Medulla oblongata (tissue), 1 donor: ENCODE results near the gene MOB2.

Experiments
- DNase-seq: peaks from one replicate; pipeline ENCODE4 v3.0.0-alpha.2; 2015; ENCODE audit errors: extremely low spot score

The MOB2 gene

GRCh38 chr11:1486054-1486825 is at the start of gene MOB2:
Gene MOB2 (minus strand): TSS chr11:1486779. CDS start chr11:1486556, 223 bp downstream.
- peak; percentile 45 for DNase-seq

GRCh38 chr11:1534682-1535081 is 48.1 kb upstream of the MOB2 start:
- DNase-seq, result no peak

DNA sequence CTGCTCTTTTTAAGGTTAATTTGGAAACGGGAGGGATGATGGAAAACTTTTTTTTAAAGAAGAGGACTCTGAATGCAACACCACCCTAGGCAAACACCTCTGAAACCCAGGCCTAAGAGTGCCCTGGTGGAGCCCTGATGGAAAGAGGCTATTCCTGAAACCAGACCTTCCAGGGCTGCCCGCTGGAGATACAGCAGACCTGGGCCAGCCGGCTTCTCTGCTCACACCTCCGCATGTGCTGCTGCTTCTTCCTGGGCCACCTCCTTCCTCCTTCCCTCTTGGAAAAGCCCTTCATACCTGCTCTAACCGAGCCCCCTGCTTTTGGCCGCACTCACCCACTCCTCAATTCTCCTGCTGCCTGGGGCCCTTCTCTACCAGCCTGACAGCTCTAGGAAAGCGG is 47.6 kb upstream of the MOB2 start:
- DNase-seq, result no peak

- no peak for DNase-seq
These were observed 46.8 kb upstream of the MOB2 start for GRCh38 chr11:1533342-1533725.

DNA sequence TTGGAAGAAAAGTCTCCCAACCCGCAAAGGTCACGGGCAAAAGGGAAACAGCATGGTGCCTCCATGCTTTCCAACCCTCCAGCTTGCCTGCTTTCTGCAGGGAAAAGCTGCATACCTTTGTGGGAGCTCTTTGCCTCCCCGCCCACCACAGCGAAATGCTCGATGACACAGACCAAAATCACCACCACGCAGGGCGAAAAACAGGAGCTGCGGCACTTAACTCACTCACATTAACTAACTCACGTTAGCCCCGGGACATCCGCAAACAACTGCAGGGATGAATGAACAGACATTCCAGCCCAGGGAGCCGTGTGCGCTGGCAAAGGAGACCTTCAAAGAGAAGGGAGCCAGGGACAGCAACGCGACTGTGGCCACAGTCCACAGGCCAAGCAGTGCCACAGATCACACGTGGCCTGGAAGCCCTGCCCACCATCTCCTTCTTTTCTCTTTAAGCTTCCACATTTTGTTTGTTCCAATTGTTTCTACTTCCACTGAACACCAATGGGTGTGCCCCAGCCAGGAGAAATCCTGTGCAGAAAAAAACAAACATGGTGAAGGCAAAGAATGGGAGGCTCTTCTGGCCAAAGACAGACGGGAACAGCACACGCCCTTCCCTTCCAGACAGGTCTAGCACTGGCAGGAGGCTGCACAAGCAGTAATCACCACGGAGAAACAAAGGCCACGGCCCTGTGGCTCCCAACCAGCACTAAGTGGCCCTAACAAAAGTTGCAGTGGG is 46.2 kb upstream of the MOB2 start:
- DNase-seq, result no peak

- peak; percentile 57 for DNase-seq
These were observed 45.5 kb upstream of the MOB2 start for GRCh38 chr11:1532014-1532586.

DNA sequence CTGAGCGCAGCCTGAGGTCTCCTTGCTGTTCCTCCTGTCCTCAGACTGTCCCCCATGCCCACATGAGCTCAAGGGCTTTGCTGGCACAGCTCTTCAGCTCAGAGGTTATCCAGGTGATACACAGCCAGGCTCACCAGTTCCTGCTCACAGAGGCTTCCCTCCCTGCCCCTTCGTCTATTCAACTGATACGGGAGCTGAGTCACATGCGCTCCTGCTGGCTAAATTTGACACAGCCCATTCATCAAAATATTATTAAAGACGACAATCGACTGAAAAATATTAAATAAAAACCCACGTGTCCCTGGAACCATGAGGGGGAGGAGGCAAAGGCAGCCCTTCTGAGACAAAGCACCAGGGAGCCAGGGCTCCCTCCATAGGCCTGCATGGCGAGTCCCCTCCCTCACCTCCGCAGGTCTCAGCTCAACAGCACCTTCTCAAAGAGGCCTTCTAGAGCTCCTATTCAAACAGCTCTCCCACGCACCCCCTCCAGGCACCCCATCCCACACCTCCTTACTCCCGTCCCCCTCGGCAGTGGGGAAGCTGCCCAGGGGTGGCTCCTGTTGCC is 45.0 kb upstream of the MOB2 start:
- DNase-seq, result no peak

GRCh38 chr11:1530686-1531448 is 44.3 kb upstream of the MOB2 start:
- DNase-seq, result no peak

DNA sequence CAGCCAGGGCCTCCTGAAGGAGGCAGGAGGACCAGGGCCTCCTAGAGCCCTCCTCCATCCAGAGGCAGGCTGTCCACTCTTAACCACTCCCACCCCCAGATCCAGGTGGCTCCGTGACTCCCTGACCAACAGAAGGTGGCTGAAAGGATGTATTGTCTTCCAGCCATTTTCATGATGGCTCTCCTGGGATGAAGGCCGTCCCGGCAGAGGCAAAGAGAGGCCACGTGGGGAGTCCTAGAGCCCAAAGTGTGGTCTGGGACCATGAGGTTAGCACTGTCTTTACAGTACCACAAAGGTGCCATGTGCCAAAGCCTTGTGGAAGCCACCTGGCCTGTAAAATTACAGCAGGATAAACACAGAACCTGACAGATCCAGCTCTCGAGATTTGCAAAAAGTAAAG is 43.2 kb upstream of the MOB2 start:
- no peak for DNase-seq

DNA sequence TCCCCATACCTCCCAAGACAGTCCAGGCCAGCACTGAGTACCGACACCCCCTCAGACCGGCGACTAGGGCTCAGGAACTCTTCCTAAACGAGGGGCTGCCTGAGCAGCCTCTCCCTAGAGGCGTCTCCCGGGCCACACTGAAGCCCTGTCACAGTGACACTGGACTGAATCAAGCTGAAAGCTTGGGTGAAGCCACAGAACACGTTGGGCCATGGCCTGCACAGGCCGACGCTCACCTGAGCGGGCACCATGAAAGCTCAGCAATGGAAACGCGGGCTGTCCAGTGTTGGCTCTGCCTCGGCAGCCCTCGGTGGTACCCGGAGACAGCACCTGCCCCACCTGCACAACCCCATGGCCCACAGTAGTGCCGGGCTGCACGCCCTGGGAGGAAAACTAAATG is 42.7 kb upstream of the MOB2 start:
- no peak for DNase-seq

- DNase-seq, result no peak
These were observed 42.1 kb upstream of the MOB2 start for GRCh38 chr11:1528710-1529109.

DNA sequence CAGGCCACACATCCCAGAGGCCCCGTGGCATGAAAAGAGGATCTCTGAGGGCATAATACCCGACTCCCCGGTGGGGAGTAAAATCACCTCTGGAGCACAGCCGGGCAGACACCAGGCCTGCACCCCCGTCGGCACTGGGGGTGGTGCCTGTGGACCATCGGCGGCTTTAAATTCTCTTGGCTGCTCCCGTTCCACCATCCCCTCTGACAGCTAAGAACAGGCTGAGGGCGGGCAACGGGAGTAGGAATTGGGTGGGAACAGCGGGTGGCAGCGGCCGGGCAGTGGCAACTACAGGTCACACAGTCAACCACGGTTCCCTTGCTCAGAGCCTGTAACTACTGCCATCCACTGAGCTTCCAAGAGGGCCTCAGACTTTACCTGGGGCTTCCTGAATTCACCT is 40.2 kb upstream of the MOB2 start:
- no peak for DNase-seq

GRCh38 chr11:1523779-1524178 is 37.2 kb upstream of the MOB2 start:
- no peak for DNase-seq

DNA sequence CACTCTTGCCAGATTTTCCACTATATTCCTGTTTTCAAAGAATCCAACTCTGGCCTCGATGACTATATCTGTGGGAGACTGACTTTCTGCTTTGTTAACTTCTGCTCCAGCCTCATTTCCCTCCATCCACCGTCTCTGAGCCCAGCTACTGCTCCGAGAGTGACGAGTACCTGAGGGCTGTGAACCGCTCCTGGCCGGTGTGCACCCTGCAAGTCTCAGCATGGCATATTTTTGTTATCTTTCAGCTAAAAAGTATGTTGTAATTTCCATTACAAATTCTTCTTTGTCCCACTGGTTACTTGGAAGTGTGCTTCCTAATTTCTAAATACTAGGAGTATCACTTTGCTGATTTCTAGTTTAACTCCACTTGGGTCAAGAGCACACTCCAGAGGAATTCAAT is 36.5 kb upstream of the MOB2 start:
- no peak for DNase-seq

DNA sequence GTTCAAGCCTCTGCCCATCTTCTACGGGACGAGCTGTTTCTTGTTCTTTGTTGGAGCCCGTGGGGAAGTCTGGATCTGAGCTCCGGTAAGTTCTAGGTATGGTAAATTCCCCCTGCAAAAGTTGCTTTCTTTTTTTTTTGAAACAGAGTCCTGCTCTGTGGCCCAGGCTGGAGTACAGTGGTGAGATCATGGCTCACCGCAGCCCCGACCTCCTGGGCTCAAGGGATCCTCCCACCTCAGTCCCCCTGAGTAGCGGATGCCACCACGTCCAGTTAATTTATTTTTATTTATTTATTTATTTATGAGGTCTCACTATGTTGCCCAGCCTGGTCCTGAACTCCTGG is 35.5 kb upstream of the MOB2 start:
- DNase-seq, result no peak

DNA sequence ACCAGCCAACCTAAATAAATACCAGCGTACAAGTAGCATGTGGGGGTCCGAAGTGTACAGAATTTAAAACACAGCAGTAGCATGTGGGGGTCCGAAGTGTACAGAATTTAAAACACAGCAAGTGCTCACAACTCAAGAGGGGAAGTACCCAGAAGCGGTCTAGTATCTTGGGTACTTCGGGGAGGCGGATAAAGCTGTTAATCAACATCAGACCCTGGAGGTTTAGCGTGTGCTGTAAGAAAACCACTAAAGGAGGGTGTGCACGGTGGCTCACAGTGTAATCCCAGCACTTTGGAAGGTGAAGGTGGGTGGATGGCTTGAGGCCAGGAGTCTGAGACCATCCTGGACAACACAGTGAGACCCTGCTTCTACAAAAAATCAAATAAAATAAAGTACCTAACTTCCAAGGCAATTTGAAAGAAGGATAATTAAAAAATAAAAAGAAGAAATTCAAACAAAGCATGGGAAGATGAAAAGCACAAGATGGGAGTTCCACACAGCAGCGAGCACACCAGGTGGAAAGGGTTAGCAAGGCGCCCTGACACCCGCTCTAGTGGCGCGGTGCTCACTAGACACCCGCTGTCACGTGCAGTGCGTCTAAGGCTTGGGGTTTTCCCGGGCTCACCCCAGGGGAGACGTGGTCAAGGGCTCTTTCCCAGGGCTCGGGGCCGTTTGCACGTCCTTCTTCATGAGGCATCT is 35.0 kb upstream of the MOB2 start:
- DNase-seq, result no peak

DNA sequence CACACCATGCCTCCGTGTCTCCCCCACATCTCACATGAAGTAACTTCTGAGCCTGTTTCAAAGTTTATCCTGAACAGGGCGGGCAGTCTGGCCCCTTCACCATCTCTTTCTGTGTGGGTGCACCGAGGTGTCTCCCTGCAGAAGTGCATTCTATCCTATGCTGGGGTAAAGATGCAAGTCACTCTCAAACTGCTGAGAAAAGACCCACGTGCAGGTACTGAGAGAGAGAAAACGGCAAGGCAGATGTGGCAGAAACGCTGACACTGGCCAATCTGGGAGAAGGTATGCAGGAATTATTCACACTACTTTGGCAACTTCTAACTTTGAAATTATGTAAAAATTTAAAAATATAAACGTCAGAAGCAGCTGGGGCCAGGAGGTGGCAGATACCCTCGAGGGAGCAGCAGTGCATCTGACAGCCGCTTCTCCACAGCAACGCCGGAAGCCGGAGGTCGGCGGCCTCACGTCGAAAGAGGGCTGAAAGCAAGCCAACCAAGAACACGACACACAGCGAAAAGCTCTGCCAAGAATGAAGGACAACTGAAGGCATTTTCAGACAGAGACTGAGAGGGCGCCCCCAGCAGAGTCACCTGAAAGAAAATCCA is 34.2 kb upstream of the MOB2 start:
- DNase-seq, result no peak

DNA sequence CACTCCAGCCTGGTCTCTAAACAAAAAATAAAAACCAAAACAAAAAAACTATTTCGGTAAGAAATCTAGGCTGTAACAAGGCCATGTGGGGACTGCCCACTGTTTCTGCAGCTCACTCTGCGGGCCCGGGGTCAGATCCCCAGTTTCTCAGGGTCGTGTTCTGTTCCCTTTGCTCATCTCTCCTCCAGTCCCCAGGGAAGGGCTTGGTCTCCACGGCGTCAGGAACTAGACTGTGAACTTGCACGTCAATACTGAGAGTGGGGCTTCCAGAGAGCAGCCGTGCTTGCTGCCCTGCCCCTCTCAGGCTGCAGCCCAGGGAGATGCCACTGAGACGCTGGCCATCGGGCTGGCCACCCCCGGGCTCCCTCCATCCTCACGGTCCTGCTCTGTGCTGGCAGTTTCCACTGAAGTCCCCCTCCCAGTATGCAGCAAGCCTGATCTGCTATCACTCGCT is 33.7 kb upstream of the MOB2 start:
- no peak for DNase-seq

DNA sequence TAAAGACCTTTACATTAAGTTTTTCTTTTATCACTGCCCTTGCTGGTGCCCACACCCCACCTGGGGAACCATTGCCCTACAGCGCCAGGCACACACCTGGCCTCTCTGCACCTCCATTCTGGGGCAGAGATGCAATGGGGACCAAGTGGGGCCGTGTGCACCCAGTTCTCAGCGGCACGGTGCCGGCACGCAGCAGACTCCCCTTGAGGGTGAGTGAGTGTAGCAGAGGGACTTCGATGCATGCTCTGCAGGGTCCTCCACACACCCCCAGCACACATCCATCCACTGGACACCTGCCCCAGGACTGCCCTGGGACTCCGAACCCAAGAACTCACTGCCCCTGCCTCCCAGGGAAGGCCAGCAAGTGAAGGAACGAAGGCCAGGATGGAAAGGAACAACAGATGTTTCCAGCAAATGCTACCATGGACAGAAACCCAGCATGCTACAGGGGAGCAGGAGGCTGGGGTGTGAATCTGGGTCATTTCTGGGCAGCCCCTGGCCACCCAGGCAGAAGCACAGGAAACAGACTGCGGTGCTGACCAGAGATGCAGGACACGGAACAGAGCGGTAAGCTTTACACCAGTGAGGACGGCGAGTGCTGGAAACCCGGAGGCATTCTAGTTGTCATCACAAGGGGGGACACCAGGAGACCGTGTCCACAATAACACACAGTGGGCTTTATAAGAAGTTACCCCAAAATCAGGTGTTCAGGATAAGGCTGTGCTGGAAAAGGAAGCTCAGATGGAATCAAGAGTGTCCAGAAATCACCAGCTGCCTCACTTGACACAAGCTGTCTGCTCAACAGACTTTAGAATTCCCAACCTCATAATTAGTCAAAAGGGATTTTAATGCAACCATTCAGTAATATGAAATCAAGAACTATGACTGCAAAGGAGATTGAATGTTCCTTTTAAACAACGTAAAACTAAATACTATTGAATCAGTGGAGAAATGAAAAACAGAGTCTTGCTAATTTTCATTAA is 32.7 kb upstream of the MOB2 start:
- DNase-seq, result no peak

DNA sequence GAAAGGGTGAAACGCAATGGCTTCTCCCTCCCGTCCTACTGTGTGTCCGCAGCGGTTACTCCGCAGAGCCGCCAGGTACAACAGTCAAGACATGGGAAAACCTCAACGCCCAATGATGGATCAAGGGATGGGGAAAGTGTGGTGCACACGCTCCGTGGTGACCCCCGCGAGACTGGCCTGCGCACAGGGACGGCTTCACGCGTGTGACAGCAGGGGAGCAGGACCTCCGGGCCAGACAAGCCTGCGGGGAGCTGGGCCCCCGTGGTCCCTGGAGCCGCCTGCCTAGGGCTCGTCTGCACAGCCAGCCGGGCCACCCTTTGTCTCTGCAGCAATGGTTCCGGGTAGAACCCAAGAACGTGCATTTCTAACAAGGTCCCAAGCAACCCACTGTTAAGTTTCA is 31.7 kb upstream of the MOB2 start:
- no peak for DNase-seq
